AG10803 (cell line): Measurements from ENCODE around the gene VPS72.
A peak's percentile ranks its signal among the peaks of the same experiment; 100 is the strongest.

Experiments used
- DNase-seq: peaks from one replicate; pipeline ENCODE4 v3.0.0; 2010; ENCODE audit warnings: low read depth
- H3K4me3 ChIP-seq: 2 replicates; pipeline ENCODE4 v1.5.1; 2011; ENCODE audit warnings: mild to moderate bottlenecking, low read length, control low read depth
- TF ChIP-seq, protein P1 (sequence below): conservative IDR thresholded peaks from 2 replicates; pipeline ENCODE4 v1.5.1; 2011; ENCODE audit warnings: mild to moderate bottlenecking, low read length, control low read depth, inconsistent platforms

VPS72 gene

DNA sequence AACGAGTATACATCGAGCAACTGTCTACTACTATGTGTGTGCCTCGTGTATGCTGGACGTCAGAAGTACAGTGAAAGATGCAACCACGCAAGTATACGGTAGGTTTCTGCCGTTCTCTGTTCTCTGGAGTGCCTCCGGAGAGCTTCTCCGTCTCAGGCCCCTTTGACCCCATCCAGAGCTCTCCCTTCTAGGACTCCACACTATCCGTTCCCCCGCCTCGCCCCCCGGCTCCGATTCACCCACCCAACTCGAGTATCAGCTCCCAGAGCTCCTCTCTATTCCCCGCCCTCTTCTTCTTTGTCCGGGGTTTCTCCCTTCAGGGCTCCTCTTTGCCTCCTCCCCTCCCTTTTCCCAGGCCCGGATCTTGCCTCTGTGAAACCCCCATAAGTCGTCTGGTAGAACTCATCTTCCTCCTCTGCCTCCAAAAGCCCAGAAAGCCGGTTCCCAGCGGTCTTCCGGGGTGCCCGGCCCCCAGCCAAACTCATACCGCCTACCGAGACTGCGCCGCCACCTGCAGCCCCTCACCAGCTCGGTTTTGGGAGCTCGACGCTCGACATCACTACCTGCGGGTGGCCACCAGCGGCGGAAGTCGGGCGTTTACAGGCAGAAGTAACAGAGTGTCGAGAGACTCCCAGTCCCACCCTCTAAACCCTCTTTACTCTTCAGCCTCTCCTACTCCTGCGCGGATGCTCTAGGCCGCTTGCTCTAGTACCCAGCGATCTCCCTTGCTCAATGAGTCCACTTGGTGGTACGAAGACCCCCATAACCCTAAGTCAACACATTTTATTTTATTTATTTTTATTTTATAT, at the start of gene VPS72:
VPS72 (minus strand) TSS at position 561 of the 809 bp plus-strand sequence; CDS start at position 485, 76 bp downstream.
- TF ChIP-seq, protein P1, sequence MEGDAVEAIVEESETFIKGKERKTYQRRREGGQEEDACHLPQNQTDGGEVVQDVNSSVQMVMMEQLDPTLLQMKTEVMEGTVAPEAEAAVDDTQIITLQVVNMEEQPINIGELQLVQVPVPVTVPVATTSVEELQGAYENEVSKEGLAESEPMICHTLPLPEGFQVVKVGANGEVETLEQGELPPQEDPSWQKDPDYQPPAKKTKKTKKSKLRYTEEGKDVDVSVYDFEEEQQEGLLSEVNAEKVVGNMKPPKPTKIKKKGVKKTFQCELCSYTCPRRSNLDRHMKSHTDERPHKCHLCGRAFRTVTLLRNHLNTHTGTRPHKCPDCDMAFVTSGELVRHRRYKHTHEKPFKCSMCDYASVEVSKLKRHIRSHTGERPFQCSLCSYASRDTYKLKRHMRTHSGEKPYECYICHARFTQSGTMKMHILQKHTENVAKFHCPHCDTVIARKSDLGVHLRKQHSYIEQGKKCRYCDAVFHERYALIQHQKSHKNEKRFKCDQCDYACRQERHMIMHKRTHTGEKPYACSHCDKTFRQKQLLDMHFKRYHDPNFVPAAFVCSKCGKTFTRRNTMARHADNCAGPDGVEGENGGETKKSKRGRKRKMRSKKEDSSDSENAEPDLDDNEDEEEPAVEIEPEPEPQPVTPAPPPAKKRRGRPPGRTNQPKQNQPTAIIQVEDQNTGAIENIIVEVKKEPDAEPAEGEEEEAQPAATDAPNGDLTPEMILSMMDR: peak; percentile 20; the same call in 1 of the 2 replicates
- H3K4me3 ChIP-seq: peak within 1 kb of the TSS; percentile 87
- DNase-seq: peak; percentile 89

DNA sequence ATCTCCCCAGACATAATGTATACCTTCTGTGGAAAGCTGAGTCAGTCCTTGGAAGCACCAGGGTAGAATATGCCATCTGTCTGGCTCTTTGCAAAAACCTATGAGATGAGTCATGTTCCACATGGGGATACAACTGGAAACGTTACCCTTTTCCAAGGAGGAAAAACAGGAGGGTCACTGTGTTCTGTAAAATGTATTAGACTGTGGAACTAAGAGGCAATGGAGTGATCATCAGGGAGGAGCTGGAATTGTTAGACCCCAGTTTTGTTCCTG, 48.4 kb upstream of the VPS72 start:
- peak; percentile 89 for DNase-seq
- TF ChIP-seq, protein P1: no peak
- H3K4me3 ChIP-seq: no peak overlapping the region

DNA sequence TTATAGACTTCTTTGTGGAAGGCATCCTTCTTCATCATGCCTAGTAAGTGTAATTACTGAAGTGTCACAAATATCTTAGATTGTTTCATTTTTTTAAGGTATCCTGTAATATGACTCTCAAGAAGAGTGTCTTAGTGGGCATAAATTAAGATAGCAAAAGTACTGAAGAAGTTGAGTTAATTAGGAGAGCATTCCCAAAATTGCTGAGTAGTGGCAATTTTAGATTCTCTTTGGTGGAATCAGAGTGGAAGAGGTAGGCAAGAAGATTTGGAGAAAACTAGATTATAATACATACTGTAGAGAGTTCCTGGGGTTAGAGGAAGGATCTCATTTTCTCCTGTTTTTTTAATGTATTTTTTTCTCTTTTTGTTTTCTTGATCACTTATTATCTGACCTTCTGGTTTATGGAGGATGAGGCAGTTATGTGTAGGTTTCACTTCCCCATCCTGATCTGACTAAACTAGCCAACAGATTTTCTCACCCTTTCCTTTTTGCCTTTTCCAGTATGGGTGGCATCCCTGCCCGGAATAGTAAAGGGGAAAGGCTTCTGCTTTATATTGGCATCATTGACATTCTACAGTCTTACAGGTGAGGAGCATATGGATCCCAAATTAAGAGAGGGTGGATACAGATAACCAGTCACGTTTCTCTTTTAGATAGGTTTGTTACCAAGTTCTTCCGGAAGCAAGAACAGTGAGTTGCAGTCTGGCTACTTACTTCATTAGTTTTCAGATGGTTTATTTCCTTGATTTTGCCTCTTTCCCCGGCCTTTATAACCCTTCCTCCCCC, 47.9 kb upstream of the VPS72 start:
- H3K4me3 ChIP-seq: no peak overlapping the region
- TF ChIP-seq, protein P1: no peak
- DNase-seq: no peak

DNA sequence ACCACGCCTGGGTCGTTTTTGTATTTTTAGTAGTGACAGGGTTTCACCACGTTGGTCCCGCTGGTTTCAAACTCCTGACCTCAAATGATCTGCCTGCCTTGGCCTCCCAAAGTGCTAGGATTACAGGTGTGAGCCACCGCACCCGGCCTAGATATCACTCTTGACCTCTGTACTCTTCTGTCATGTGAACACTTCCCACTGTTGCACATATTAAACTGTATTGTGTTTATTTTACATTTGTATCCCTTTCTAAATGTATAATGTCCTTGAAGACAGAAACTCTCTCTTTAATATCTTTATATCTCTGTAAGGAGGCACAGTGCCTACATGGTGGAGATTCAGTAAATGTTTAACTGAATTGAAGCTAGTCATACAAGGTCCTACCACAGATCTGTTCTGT, 45.2 kb upstream of the VPS72 start:
- TF ChIP-seq, protein P1: no peak
- no peak overlapping the region for H3K4me3 ChIP-seq
- no peak for DNase-seq

GRCh38 chr1:151222130-151222529, 32.1 kb upstream of the VPS72 start:
- no peak overlapping the region for H3K4me3 ChIP-seq
- TF ChIP-seq, protein P1: no peak
- DNase-seq: peak; percentile 32

GRCh38 chr1:151221616-151222015, 31.6 kb upstream of the VPS72 start:
- DNase-seq: no peak
- TF ChIP-seq, protein P1: no peak
- no peak overlapping the region for H3K4me3 ChIP-seq

GRCh38 chr1:151213560-151213959, 23.6 kb upstream of the VPS72 start:
- DNase-seq: no peak
- no peak overlapping the region for H3K4me3 ChIP-seq
- TF ChIP-seq, protein P1: no peak
